ENCODE measurements around the gene MT1B. TPM values are rescaled to one million over a fixed set of nuclear protein-coding genes. Genes with fewer than 3 reads are reported as not detected.

Gene MT1B
- total RNA-seq, 1 experiment from 2014 or later, result not detected

DNA sequence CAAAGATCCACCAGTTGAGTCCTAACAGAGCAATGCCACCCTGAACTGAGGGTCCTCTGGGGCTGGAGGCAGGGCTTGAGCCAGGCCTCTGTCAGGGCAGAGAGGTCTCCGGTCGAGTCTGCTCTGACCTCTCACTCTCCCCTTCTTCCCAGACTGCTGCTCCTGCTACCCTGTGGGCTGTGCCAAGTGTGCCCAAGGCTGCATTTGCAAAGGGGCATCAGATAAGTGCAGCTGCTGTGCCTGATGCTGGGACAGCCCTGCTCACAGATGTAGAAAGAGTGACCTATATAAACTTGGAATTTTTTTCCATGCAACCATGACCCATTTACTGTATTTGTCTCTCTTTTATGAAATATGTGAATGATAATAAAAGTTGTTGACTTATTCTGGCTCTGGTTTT, 2.4 kb upstream of the MT1B start:
- TF ChIP-seq CEBPB (IDR thresholded peaks at IDR 0.05; ENCODE audit: low read depth) (no peak), CBX3 (IDR thresholded peaks at IDR 0.05; ENCODE audit: low read depth) (no peak), POLR2A (IDR thresholded peaks at IDR 0.05; ENCODE audit: borderline replicate concordance, extremely low read depth, insufficient read depth, insufficient read length) (no peak), EZH2 (IDR thresholded peaks at IDR 0.05) (no peak), POLR2AphosphoS5 (IDR thresholded peaks at IDR 0.05; ENCODE audit: low read depth, low read length) (no peak), SP1 (IDR thresholded peaks at IDR 0.05; ENCODE audit: low read depth) (no peak), JUND (IDR thresholded peaks at IDR 0.05) (no peak), SRF (IDR thresholded peaks at IDR 0.05; ENCODE audit: low read depth) (no peak)
- TF ChIP-seq, protein P1, sequence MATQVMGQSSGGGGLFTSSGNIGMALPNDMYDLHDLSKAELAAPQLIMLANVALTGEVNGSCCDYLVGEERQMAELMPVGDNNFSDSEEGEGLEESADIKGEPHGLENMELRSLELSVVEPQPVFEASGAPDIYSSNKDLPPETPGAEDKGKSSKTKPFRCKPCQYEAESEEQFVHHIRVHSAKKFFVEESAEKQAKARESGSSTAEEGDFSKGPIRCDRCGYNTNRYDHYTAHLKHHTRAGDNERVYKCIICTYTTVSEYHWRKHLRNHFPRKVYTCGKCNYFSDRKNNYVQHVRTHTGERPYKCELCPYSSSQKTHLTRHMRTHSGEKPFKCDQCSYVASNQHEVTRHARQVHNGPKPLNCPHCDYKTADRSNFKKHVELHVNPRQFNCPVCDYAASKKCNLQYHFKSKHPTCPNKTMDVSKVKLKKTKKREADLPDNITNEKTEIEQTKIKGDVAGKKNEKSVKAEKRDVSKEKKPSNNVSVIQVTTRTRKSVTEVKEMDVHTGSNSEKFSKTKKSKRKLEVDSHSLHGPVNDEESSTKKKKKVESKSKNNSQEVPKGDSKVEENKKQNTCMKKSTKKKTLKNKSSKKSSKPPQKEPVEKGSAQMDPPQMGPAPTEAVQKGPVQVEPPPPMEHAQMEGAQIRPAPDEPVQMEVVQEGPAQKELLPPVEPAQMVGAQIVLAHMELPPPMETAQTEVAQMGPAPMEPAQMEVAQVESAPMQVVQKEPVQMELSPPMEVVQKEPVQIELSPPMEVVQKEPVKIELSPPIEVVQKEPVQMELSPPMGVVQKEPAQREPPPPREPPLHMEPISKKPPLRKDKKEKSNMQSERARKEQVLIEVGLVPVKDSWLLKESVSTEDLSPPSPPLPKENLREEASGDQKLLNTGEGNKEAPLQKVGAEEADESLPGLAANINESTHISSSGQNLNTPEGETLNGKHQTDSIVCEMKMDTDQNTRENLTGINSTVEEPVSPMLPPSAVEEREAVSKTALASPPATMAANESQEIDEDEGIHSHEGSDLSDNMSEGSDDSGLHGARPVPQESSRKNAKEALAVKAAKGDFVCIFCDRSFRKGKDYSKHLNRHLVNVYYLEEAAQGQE (IDR thresholded peaks at IDR 0.05; ENCODE audit: low read depth), result no peak
- CTCF ChIA-PET, result no interaction called here

More for the DNA sequence above, 2.4 kb upstream of the MT1B start:
- Histone ChIP-seq H3K4me2 (ENCODE audit: low read length) (no peak overlapping the region), H3K9me2 (ENCODE audit: insufficient read depth) (no peaks in the 10 kb centered on the region), H3K9ac (ENCODE audit: low read length) (no peak overlapping the region), H3K27ac (ENCODE audit: low read depth, low read length) (no peak overlapping the region), H2AFZ (ENCODE audit: low read depth, low read length, poor library complexity, severe bottlenecking) (no peak overlapping the region), H3K4me3 (replicated peaks in 1 of 2; ENCODE audit: low read depth in 1 of 2, low read length in 2 of 2) (no peak overlapping the region), H3K79me2 (ENCODE audit: insufficient read depth, low read length) (no peaks in the 10 kb centered on the region), H4K20me1 (ENCODE audit: insufficient read depth) (no peaks in the 10 kb centered on the region), H3K27me3 (ENCODE audit: insufficient read depth, low read length) (no peaks in the 10 kb centered on the region), H3K9me3 (ENCODE audit: control insufficient read depth in 1 of 2, insufficient read depth in 1 of 2, low read depth in 1 of 2, low read length in 2 of 2) (no peaks in the 10 kb centered on the region), H3K36me3 (ENCODE audit: control insufficient read depth in 1 of 2, insufficient read depth in 2 of 2, low read length in 2 of 2) (no peaks in the 10 kb centered on the region), H3K4me1 (ENCODE audit: control insufficient read depth in 1 of 2, insufficient read depth in 2 of 2, low read length in 2 of 2) (peaks cover 12 to 23% of the 10 kb centered on the region in 2 experiments)
- intact Hi-C loops (cut with micrococcal nuclease), result no loop called here
- RAD21 ChIA-PET (ENCODE audit: low non-redundant PET in 1 of 2, low total read pairs in 2 of 2, uncharacterized antibody in 2 of 2, unreplicated experiment in 2 of 2), result no interaction called here
- no peak for DNase-seq (ENCODE audit: low read depth, low spot score)
- no peak for ATAC-seq
- BruUV-seq (replicated peaks), result no TSS peak
- POLR2A ChIA-PET, result no interaction called here
